GM12801 (cell line): ENCODE results near the gene MAPK8IP3.

Experiments used
- TF ChIP-seq, protein P1 (sequence below): IDR thresholded peaks from one replicate; pipeline ENCODE4 v1.5.1; 2011; ENCODE audit warnings: control low read depth; ENCODE audit not compliant: insufficient read length; ENCODE audit errors: extremely low read depth

MAPK8IP3 gene

DNA sequence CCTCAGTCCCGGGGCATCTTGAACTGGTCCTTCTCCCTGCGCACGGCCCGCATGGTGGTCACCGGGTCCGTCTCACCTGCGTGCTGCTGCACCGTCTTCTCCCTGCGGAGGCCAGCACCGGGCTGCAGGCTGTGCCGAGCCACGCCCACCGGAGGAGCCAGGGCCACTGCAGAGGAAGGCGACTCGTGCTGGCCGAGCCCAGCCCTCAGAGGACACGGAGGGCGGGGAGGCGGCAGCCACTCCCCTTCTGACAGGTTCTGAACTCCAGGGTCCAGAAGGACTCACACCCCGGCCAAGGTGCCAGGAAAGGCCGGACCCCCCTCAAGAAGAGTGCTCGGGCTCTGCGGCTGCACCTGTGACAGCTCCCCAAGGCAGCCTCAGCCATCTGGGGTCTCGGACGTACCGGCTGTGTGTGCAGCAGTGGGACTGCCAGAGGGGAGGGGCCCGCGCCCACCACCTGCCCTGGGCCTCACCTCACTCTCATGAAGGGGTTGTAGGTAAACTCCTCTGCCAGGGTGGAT, 103.3 kb downstream of the MAPK8IP3 start:
- TF ChIP-seq, protein P1, sequence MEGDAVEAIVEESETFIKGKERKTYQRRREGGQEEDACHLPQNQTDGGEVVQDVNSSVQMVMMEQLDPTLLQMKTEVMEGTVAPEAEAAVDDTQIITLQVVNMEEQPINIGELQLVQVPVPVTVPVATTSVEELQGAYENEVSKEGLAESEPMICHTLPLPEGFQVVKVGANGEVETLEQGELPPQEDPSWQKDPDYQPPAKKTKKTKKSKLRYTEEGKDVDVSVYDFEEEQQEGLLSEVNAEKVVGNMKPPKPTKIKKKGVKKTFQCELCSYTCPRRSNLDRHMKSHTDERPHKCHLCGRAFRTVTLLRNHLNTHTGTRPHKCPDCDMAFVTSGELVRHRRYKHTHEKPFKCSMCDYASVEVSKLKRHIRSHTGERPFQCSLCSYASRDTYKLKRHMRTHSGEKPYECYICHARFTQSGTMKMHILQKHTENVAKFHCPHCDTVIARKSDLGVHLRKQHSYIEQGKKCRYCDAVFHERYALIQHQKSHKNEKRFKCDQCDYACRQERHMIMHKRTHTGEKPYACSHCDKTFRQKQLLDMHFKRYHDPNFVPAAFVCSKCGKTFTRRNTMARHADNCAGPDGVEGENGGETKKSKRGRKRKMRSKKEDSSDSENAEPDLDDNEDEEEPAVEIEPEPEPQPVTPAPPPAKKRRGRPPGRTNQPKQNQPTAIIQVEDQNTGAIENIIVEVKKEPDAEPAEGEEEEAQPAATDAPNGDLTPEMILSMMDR = no peak

DNA sequence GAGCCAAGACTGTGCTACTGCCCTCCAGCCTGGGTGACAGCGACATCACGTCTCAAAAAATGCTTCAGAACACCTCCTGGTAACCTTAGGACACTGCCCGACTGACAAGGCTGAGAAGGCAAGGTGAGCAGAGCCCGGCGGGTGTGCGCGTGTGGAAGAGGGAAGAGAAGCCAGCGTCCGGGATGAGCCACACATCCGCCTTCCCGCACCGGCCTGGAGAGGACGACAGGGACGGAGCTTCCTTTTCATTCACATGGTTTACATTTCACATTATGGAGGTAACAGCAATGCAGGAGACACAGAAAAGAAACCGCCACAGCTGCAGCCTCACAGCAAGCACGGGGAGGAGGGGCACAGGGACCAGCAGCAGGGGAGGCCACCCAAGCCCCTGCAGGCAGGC, 104.1 kb downstream of the MAPK8IP3 start:
- TF ChIP-seq, protein P1 = no peak

DNA sequence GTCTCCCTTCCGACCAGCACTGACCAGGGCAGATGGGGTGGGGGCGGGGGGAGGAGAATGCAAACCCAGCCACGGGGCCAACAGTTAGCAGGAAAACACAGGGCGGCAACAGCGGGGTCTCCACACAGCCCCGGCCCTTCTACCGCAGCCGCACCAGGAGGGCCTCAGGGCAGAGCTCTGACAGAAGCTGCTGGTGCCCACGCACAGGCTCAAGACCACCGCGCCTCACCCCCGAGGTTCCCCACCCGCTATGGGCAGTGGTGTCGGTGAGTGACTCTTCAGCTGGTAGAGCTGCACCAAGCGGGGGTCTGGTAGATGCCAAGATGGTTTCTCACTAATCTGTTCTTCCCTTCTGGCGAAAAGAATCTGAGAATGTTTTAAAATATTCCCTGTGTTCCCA, 104.5 kb downstream of the MAPK8IP3 start:
- TF ChIP-seq, protein P1 = no peak

DNA sequence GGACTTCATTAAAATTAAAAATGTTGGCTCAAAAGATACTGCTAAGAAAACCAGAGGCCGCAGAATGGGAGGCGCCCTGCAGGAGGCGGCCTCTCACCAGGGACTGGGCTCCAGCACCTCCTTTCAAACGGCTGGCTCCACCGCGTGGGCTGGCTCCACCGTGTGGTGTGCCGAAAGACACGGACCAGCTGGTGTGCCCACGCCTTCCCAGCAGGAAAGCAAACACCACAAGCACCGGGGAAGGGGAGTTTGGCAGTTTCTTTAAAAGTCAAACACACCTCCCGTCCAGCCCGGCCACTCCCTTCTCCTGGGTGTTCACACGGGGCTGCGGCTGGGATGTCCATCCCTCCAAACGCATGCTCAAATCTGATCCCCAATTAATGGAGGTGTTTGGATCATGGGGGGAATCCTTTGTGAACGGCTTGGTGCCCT, 106.8 kb downstream of the MAPK8IP3 start:
- TF ChIP-seq, protein P1 = no peak

DNA sequence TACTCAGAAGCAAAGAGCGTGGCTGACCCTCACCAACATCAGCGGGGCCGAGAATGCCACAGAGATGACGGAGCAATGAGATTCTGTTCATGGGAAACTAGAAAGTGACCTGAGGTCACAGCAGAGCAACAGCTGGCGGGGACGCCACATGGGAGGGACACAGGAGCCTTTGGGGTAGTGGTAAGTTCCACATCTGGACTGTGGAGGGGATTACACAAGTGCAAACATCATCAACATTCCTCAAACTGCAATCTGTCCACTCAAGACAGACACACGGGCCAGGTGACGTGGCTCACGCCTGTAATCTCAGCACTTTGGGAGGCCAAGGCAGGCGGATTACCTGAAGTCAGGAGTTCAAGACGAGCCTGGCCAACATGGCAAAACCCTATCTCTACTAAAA, 109.5 kb downstream of the MAPK8IP3 start:
- TF ChIP-seq, protein P1 = no peak

DNA sequence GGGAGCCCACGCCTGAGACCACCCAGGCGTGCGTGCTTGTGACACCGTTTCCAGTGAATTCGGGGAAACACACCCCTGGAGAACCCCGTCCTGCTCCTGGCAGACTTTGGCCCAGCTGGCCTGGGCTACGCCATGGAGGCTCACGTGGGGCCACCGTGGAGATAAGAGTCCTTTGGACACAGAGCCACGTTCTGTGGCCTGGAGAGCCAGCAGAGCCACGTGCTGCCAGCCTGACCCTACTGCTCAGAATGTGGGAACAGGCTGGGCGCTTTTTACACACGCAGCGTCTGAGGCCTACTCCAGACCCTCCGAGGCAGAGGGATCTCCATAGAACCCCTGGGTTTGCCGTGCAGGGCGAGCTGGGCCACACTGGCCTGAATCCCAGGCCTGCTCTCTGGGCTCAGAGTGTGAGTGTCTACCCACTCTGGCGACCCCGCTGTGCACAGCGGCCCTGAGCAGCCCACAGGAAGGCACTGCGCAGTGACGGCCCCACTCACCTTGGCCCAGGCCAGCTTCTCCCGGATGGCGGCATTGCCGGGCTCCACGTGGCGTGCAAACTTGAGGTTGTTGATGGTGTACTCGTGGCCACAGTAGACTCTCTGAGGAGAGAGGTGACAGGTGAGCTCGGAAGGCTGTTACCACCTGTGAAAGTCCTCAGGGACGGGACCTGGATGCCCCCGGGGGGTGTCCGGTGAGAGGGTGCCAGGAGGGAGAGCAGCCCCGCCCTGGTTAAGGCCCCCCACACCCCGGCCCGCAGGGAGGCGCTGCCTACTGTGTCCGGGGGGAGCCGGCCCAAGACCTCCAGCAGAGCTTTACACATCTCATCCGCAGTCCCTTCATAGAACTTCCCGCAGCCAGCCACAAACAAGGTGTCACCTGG, 110.6 kb downstream of the MAPK8IP3 start:
- TF ChIP-seq, protein P1 = no peak

DNA sequence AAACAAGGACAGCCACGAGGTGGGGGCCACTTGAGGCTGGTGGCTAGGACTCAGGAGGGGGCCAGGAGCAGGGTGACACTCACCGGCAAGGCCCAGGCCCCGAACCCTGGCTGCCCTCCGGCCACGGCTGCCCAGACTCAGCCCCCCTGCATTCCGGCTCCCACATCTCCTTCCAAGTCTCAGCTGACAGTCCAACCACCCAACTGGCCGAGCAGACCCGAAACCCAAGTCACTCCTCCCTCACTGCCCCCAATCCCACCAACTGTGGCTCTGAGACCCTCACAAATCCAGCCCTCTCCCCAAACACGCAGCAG, 111.2 kb downstream of the MAPK8IP3 start:
- TF ChIP-seq, protein P1 = no peak
